ENCODE data around the gene TRPV2. TPM values are rescaled to one million over a fixed set of nuclear protein-coding genes. Genes with fewer than 3 reads are reported as not detected.

TRPV2 gene
- total RNA-seq, 1 donor from 2014 or later = 0.26 TPM

DNA sequence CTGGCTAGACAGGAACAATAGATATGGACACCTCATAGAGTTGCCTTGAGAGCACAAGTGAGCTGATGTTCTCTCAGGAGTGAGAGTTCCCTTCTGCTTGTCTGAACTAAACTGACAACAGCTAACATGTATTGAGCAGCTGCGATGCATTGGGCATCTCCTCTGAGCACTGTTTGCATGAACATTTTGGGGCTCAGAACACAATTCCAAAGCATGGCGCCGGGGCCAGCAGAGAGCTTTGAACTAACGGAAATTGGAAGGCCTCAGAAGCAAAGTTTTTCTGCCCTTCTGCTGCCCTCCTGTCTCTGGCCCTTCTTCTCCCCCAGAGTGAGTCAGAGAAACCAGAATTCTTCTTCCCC, 38.1 kb downstream of the TRPV2 start:
- peaks cover 3% of the 10 kb centered on the region for H3K36me3 ChIP-seq (ENCODE audit: control insufficient read depth, insufficient read depth, low read length)
- TF ChIP-seq, protein P1, sequence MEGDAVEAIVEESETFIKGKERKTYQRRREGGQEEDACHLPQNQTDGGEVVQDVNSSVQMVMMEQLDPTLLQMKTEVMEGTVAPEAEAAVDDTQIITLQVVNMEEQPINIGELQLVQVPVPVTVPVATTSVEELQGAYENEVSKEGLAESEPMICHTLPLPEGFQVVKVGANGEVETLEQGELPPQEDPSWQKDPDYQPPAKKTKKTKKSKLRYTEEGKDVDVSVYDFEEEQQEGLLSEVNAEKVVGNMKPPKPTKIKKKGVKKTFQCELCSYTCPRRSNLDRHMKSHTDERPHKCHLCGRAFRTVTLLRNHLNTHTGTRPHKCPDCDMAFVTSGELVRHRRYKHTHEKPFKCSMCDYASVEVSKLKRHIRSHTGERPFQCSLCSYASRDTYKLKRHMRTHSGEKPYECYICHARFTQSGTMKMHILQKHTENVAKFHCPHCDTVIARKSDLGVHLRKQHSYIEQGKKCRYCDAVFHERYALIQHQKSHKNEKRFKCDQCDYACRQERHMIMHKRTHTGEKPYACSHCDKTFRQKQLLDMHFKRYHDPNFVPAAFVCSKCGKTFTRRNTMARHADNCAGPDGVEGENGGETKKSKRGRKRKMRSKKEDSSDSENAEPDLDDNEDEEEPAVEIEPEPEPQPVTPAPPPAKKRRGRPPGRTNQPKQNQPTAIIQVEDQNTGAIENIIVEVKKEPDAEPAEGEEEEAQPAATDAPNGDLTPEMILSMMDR (IDR thresholded peaks at IDR 0.05; ENCODE audit: insufficient read depth, low read length, severe bottlenecking) = no peak
- no peaks in the 10 kb centered on the region for H3K27me3 ChIP-seq (ENCODE audit: control insufficient read depth, insufficient read depth, low read length)
- FAIRE-seq (no peak), DNase-seq (ENCODE audit: low read depth) (no peak)
- H3K4me3 ChIP-seq (ENCODE audit: low read depth, low read length) = no peak overlapping the region

DNA sequence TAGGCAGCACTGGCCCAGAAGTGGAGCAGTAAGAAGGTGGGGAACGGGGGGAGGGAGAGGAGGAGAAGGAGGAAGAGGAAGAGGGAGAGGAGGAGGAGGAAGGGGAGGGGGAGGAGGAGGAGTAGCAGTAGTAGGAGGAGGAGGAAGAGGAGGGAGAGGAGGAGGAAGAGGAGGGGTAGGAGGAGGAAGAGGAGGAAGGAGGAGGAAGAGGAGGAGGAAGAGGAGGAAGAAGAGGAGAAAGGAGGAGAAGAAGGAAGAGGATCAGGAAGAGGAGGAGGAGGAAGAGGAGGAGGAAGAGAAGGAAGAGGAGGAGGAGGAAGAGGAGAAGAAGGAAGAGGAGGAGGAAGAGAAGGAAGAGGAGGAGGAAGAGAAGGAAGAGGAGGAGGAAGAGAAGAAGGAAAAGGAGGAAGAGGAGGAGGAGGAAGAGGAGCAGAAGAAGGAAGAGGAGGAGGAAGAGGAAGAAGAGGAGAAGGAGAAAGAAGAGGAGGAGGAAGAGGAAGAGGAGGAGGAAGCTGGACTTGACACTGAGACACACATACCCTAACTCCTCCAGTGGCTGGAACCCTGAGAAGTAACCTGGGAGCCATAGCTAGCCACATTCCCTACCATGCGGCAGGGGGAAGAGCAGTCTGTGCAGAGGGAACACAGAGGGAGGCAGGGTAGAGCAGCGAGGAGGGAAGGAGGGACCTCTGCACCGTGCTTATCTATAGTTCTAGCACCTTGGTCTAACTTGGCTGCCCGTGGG, 40.8 kb downstream of the TRPV2 start:
- Histone ChIP-seq H3K4me3 (ENCODE audit: low read depth, low read length) (no peak overlapping the region), H3K36me3 (ENCODE audit: control insufficient read depth, insufficient read depth, low read length) (peaks cover 4% of the 10 kb centered on the region), H3K27me3 (ENCODE audit: control insufficient read depth, insufficient read depth, low read length) (no peaks in the 10 kb centered on the region)
- FAIRE-seq (peak; percentile 92), DNase-seq (ENCODE audit: low read depth) (no peak)
- TF ChIP-seq, protein P1 (IDR thresholded peaks at IDR 0.05; ENCODE audit: insufficient read depth, low read length, severe bottlenecking) = no peak

DNA sequence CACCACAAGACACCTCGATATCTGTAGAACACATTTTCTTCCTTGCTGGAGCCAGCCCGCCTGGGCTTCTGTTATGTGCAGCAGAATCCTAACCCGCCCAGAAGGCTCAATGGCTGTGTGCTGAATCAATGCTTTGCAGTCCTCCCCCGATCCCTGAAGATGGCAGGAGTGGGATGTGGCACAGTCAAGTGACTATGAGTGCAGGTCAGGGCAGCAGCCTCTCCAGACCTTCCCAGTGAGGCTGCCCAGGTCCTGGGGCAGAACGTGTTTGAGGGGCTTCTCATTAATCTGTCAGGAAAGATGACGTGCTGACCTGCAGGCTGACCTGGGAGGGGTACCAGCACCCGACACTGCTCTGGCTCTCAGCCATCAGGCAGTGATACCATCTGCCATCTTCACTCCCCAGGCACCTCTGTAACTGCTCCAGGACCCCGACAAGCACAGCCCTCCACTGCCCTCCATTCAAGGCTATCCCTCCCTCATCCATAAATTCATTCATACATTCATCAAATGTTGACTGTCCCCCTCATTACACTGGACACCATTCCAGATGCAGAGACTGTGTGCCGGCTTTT, 41.5 kb downstream of the TRPV2 start:
- H3K4me3 ChIP-seq (ENCODE audit: low read depth, low read length) = no peak overlapping the region
- H3K27me3 ChIP-seq (ENCODE audit: control insufficient read depth, insufficient read depth, low read length) = no peaks in the 10 kb centered on the region
- peaks cover 4% of the 10 kb centered on the region for H3K36me3 ChIP-seq (ENCODE audit: control insufficient read depth, insufficient read depth, low read length)
- FAIRE-seq = peak; percentile 52
- no peak for DNase-seq (ENCODE audit: low read depth)
- TF ChIP-seq, protein P1 (IDR thresholded peaks at IDR 0.05; ENCODE audit: insufficient read depth, low read length, severe bottlenecking) = no peak

DNA sequence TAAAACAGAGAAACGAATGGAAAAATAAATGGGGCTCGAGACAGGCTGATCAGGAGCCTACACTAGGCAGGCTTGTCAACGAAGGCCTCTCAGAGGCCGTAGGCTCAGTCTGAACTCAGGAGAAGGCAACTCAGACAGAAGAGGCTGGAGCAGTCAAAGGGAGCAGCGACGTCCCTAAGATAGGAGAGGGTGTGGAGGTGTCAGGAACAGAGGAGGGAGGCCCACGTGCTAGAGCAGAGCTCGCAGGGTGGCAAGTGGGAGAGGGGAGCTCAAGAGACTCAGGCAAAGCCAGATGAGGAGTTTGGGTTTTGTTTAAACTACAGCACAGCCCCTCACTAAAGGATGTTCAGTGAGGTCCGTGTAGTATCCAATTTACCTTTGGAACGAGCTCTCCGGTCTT, 43.9 kb downstream of the TRPV2 start:
- FAIRE-seq = peak; percentile 58
- no peak for DNase-seq (ENCODE audit: low read depth)
- H3K36me3 ChIP-seq (ENCODE audit: control insufficient read depth, insufficient read depth, low read length) = peaks cover 6% of the 10 kb centered on the region
- H3K27me3 ChIP-seq (ENCODE audit: control insufficient read depth, insufficient read depth, low read length) = no peaks in the 10 kb centered on the region
- no peak overlapping the region for H3K4me3 ChIP-seq (ENCODE audit: low read depth, low read length)
- TF ChIP-seq, protein P1 (IDR thresholded peaks at IDR 0.05; ENCODE audit: insufficient read depth, low read length, severe bottlenecking) = no peak

DNA sequence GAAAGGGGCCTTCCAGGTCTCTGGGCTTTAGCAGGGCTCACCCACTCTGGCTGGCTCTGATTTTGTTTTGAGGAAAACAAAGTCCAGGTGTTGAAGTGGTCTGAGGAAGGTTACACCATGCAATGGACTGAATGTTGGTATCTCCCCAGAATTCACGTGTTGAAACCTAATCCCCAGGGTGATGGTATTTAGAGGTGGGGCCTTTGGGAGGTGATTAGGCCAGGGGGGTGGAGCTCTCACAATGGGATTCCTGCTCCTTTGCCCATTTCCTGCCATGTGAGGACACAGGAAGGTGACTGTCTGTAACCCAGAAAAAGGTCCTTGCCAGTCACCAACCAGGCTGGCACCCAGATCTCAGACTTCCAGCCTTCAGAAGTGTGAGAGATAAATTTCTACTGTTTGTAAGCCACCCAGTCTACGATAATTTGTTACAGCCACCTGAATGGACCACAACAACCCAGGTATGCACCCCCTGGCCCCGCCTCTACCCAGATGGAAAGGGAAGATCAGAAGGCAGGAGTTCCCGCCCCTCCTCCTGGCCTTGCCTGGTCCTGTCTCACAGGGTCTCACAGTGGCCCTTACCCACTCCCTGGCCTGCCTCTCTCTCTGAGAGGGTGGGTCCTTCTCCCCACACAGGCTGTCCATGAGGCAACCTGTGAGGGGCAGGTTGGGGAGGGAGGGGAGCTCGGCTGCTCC, 44.6 kb downstream of the TRPV2 start:
- Histone ChIP-seq H3K27me3 (ENCODE audit: control insufficient read depth, insufficient read depth, low read length) (no peaks in the 10 kb centered on the region), H3K36me3 (ENCODE audit: control insufficient read depth, insufficient read depth, low read length) (peaks cover 6% of the 10 kb centered on the region), H3K4me3 (ENCODE audit: low read depth, low read length) (no peak overlapping the region)
- DNase-seq (ENCODE audit: low read depth) (peak; percentile 70), FAIRE-seq (peak; percentile 50)
- TF ChIP-seq, protein P1 (IDR thresholded peaks at IDR 0.05; ENCODE audit: insufficient read depth, low read length, severe bottlenecking) = no peak
